Measurements from ENCODE around the gene SGCB. TPM values are rescaled to one million over a fixed set of nuclear protein-coding genes. Genes with fewer than 3 reads are reported as not detected.

The SGCB gene
- total RNA-seq, 2 donors from 2014 or later = 35.1 to 36.2 TPM

- no peak overlapping the region for H3K4me3 ChIP-seq (ENCODE audit: low read length)
- H3K9ac ChIP-seq (ENCODE audit: extremely low read depth, low read length, poor library complexity, severe bottlenecking) = no peak overlapping the region
- H3K27me3 ChIP-seq (ENCODE audit: control insufficient read depth, insufficient read depth, low read length, poor library complexity, severe bottlenecking) = no peaks in the 10 kb centered on the region
- H3K27ac ChIP-seq (ENCODE audit: low read depth, low read length) = no peak overlapping the region
- Mint-ChIP-seq H3K27ac (no peak overlapping the region), H3K27me3 (ENCODE audit: insufficient read depth) (peaks cover 3% of the 10 kb centered on the region), H3K4me3 (no peak overlapping the region), H3K9me3 (no peaks in the 10 kb centered on the region), H3K36me3 (ENCODE audit: low read depth) (no peaks in the 10 kb centered on the region), H3K4me1 (peaks cover 7% of the 10 kb centered on the region)
- 87% methylated on average over 1 of the region's 1 CpG; no CpG with 5 or more reads in 1 of the 2 experiments for WGBS, 2 experiments (ENCODE audit: insufficient coverage in 1 of 2, insufficient read length in 1 of 2)
- no peaks in the 10 kb centered on the region for H3K36me3 ChIP-seq (ENCODE audit: control insufficient read depth, insufficient read depth, low read length)
- no peaks in the 10 kb centered on the region for H3K4me1 ChIP-seq (ENCODE audit: control insufficient read depth, insufficient read depth, low read length)
- no peak for DNase-seq
- TF ChIP-seq, protein P1, sequence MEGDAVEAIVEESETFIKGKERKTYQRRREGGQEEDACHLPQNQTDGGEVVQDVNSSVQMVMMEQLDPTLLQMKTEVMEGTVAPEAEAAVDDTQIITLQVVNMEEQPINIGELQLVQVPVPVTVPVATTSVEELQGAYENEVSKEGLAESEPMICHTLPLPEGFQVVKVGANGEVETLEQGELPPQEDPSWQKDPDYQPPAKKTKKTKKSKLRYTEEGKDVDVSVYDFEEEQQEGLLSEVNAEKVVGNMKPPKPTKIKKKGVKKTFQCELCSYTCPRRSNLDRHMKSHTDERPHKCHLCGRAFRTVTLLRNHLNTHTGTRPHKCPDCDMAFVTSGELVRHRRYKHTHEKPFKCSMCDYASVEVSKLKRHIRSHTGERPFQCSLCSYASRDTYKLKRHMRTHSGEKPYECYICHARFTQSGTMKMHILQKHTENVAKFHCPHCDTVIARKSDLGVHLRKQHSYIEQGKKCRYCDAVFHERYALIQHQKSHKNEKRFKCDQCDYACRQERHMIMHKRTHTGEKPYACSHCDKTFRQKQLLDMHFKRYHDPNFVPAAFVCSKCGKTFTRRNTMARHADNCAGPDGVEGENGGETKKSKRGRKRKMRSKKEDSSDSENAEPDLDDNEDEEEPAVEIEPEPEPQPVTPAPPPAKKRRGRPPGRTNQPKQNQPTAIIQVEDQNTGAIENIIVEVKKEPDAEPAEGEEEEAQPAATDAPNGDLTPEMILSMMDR (conservative IDR thresholded peaks at IDR 0.05) = no peak
- no peaks in the 10 kb centered on the region for H3K9me3 ChIP-seq (ENCODE audit: control insufficient read depth, low read length)
Measured at GRCh38 chr4:52069571-52069970, 31.5 kb upstream of the SGCB start.

GRCh38 chr4:52059372-52059771, 21.3 kb upstream of the SGCB start:
- Histone ChIP-seq H3K9ac (ENCODE audit: extremely low read depth, low read length, poor library complexity, severe bottlenecking) (no peak overlapping the region), H3K27ac (ENCODE audit: low read depth, low read length) (no peak overlapping the region), H3K27me3 (ENCODE audit: control insufficient read depth, insufficient read depth, low read length, poor library complexity, severe bottlenecking) (no peaks in the 10 kb centered on the region), H3K4me1 (ENCODE audit: control insufficient read depth, insufficient read depth, low read length) (no peaks in the 10 kb centered on the region), H3K36me3 (ENCODE audit: control insufficient read depth, insufficient read depth, low read length) (no peaks in the 10 kb centered on the region), H3K4me3 (ENCODE audit: low read length) (no peak overlapping the region), H3K9me3 (ENCODE audit: control insufficient read depth, low read length) (no peaks in the 10 kb centered on the region)
- H3K27me3 Mint-ChIP-seq (ENCODE audit: insufficient read depth) = no peaks in the 10 kb centered on the region
- no peaks in the 10 kb centered on the region for H3K9me3 Mint-ChIP-seq
- H3K4me3 Mint-ChIP-seq = no peak overlapping the region
- no peak for DNase-seq
- peaks cover 2% of the 10 kb centered on the region for H3K4me1 Mint-ChIP-seq
- H3K27ac Mint-ChIP-seq = no peak overlapping the region
- 91% methylated on average over 3 of the region's 3 CpGs; no CpG with 5 or more reads in 1 of the 2 experiments for WGBS, 2 experiments (ENCODE audit: insufficient coverage in 1 of 2, insufficient read length in 1 of 2)
- TF ChIP-seq, protein P1 (conservative IDR thresholded peaks at IDR 0.05) = no peak
- H3K36me3 Mint-ChIP-seq (ENCODE audit: low read depth) = no peaks in the 10 kb centered on the region

- Mint-ChIP-seq H3K9me3 (no peaks in the 10 kb centered on the region), H3K36me3 (ENCODE audit: low read depth) (no peaks in the 10 kb centered on the region), H3K27me3 (ENCODE audit: insufficient read depth) (peaks cover 6% of the 10 kb centered on the region), H3K4me1 (peaks cover 8% of the 10 kb centered on the region), H3K27ac (no peak overlapping the region), H3K4me3 (no peak overlapping the region)
- peaks cover 3% of the 10 kb centered on the region for H3K4me1 ChIP-seq (ENCODE audit: control insufficient read depth, insufficient read depth, low read length)
- peaks cover under 1% of the 10 kb centered on the region for H3K27me3 ChIP-seq (ENCODE audit: control insufficient read depth, insufficient read depth, low read length, poor library complexity, severe bottlenecking)
- H3K4me3 ChIP-seq (ENCODE audit: low read length) = no peak overlapping the region
- H3K27ac ChIP-seq (ENCODE audit: low read depth, low read length) = no peak overlapping the region
- no peak overlapping the region for H3K9ac ChIP-seq (ENCODE audit: extremely low read depth, low read length, poor library complexity, severe bottlenecking)
- H3K36me3 ChIP-seq (ENCODE audit: control insufficient read depth, insufficient read depth, low read length) = no peaks in the 10 kb centered on the region
- TF ChIP-seq, protein P1 (conservative IDR thresholded peaks at IDR 0.05) = no peak
- H3K9me3 ChIP-seq (ENCODE audit: control insufficient read depth, low read length) = no peaks in the 10 kb centered on the region
- WGBS, 2 experiments (ENCODE audit: insufficient coverage in 1 of 2, insufficient read length in 1 of 2) = 91 to 100% methylated on average over 1 of the region's 1 CpG
- no peak for DNase-seq
Measured at GRCh38 chr4:52058275-52058674, 20.2 kb upstream of the SGCB start.
